ENCODE data around the gene MACC1. TPM values are rescaled to one million over a fixed set of nuclear protein-coding genes. Genes with fewer than 3 reads are reported as not detected.

Gene MACC1
- total and polyA plus RNA-seq, 9 of the 15 experiments (the other 6 are each of a cell fraction or from before 2014, with no cell fraction given), result 5.9 to 30.2 (median 10.4) TPM

DNA sequence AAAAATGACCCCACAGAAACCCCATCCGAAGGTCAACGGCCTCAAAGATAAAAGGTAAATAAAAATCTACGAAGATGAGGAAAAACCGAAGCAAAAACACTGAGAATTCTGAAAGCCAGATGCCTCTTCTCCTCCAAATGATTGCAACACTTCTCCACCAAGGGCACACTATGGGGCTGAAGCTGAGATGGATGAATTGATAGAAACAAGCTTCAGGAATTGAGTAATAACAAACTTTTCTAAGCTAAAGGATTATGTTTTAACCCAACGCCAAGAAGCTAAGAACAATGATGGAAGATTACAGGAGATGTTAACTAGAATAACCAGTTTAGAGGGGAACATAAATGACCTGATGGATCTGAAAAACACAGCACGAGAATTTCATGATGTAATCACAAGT, 127.8 kb downstream of the MACC1 start:
- Histone ChIP-seq H4K20me1 (replicated peaks; ENCODE audit: control insufficient read depth, insufficient read depth, low read length) (no peaks in the 10 kb centered on the region), H3K27ac (ENCODE audit: extremely low read depth, low read depth, low read length) (no peak overlapping the region), H3K4me1 (replicated peaks in 1 of 2; ENCODE audit: control insufficient read depth in 2 of 2, insufficient read depth in 2 of 2, low read length in 2 of 2) (no peaks in the 10 kb centered on the region), H3K4me2 (ENCODE audit: insufficient read depth, low read length) (no peak overlapping the region), H3K4me3 (no peak overlapping the region), H3K9ac (ENCODE audit: insufficient read depth in 1 of 2, low read depth in 2 of 2, low read length in 2 of 2) (no peak overlapping the region), H3K36me3 (ENCODE audit: control insufficient read depth, insufficient read depth, low read length) (no peaks in the 10 kb centered on the region), H3K9me1 (ENCODE audit: control insufficient read depth, insufficient read depth, low read length) (no peaks in the 10 kb centered on the region), H3K9me3 (replicated peaks; ENCODE audit: control insufficient read depth, insufficient read depth, low read depth, low read length) (no peaks in the 10 kb centered on the region), H3K79me2 (ENCODE audit: control insufficient read depth, insufficient read depth, low read length) (no peaks in the 10 kb centered on the region), H2AFZ (ENCODE audit: low read depth, low read length) (no peak overlapping the region), H3K27me3 (ENCODE audit: control insufficient read depth in 2 of 2, insufficient read depth in 2 of 2, low read length in 2 of 2) (no peaks in the 10 kb centered on the region)
- intact Hi-C loops (cut with micrococcal nuclease), result no loop called here
- in situ Hi-C loops (cut with MboI), result no loop called here
- CTCF ChIA-PET (ENCODE audit: low intra/inter-chr PET ratio), result interaction anchor here (0.6 kb wide), 1 partner anchor 1209 kb away, joined by 3 read pairs; no protein-coding TSS in a partner anchor
- ATAC-seq, result no peak
- no TSS peak for BruUV-seq (replicated peaks)
- WGBS (ENCODE audit: insufficient coverage, low coverage, missing lambda C conversion rate), result 0% methylated on average over 6 of the region's 6 CpGs
- POLR2A ChIA-PET, result no interaction called here
- FAIRE-seq, result no peak
- no peak for DNase-seq (ENCODE audit: extremely low read depth in 1 of 4, low spot score in 3 of 4)
- TF ChIP-seq MTA2 (IDR thresholded peaks at IDR 0.05; ENCODE audit: low read depth) (no peak), PRPF4 (IDR thresholded peaks at IDR 0.05; ENCODE audit: insufficient read depth, low read depth, low read length, poor library complexity, severe bottlenecking) (no peak), NEUROD1 (IDR thresholded peaks at IDR 0.05; ENCODE audit: borderline replicate concordance, low read depth, low read length, partially characterized antibody) (no peak), RBM22 (IDR thresholded peaks at IDR 0.05; ENCODE audit: low read depth, low read length, poor library complexity, severe bottlenecking) (no peak), SIX5 (IDR thresholded peaks at IDR 0.05; ENCODE audit: borderline replicate concordance in 1 of 2, insufficient read depth in 1 of 2, low read depth in 1 of 2, low read length in 2 of 2) (no peak), NONO (IDR thresholded peaks at IDR 0.05; ENCODE audit: low read depth in 2 of 2, low read length in 1 of 2) (no peak), TCFL5 (CRISPR knock-in tag; conservative IDR thresholded peaks at IDR 0.05) (no peak), SRSF9 (IDR thresholded peaks at IDR 0.05; ENCODE audit: borderline replicate concordance, low read depth, low read length) (no peak), ELF1 (tag; IDR thresholded peaks at IDR 0.05) (no peak), XRCC4 (IDR thresholded peaks at IDR 0.05; ENCODE audit: extremely low read depth, insufficient read depth, insufficient read length) (no peak)
- TF ChIP-seq, protein P1, sequence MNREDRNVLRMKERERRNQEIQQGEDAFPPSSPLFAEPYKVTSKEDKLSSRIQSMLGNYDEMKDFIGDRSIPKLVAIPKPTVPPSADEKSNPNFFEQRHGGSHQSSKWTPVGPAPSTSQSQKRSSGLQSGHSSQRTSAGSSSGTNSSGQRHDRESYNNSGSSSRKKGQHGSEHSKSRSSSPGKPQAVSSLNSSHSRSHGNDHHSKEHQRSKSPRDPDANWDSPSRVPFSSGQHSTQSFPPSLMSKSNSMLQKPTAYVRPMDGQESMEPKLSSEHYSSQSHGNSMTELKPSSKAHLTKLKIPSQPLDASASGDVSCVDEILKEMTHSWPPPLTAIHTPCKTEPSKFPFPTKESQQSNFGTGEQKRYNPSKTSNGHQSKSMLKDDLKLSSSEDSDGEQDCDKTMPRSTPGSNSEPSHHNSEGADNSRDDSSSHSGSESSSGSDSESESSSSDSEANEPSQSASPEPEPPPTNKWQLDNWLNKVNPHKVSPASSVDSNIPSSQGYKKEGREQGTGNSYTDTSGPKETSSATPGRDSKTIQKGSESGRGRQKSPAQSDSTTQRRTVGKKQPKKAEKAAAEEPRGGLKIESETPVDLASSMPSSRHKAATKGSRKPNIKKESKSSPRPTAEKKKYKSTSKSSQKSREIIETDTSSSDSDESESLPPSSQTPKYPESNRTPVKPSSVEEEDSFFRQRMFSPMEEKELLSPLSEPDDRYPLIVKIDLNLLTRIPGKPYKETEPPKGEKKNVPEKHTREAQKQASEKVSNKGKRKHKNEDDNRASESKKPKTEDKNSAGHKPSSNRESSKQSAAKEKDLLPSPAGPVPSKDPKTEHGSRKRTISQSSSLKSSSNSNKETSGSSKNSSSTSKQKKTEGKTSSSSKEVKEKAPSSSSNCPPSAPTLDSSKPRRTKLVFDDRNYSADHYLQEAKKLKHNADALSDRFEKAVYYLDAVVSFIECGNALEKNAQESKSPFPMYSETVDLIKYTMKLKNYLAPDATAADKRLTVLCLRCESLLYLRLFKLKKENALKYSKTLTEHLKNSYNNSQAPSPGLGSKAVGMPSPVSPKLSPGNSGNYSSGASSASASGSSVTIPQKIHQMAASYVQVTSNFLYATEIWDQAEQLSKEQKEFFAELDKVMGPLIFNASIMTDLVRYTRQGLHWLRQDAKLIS (CRISPR knock-in tag; IDR thresholded peaks at IDR 0.05), result no peak
- TF ChIP-seq, protein P2, sequence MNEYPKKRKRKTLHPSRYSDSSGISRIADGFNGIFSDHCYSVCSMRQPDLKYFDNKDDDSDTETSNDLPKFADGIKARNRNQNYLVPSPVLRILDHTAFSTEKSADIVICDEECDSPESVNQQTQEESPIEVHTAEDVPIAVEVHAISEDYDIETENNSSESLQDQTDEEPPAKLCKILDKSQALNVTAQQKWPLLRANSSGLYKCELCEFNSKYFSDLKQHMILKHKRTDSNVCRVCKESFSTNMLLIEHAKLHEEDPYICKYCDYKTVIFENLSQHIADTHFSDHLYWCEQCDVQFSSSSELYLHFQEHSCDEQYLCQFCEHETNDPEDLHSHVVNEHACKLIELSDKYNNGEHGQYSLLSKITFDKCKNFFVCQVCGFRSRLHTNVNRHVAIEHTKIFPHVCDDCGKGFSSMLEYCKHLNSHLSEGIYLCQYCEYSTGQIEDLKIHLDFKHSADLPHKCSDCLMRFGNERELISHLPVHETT (CRISPR knock-in tag; conservative IDR thresholded peaks at IDR 0.05 in 1 of 2, IDR thresholded peaks at IDR 0.05 in 1 of 2), result no peak
- TF ChIP-seq, protein P3, sequence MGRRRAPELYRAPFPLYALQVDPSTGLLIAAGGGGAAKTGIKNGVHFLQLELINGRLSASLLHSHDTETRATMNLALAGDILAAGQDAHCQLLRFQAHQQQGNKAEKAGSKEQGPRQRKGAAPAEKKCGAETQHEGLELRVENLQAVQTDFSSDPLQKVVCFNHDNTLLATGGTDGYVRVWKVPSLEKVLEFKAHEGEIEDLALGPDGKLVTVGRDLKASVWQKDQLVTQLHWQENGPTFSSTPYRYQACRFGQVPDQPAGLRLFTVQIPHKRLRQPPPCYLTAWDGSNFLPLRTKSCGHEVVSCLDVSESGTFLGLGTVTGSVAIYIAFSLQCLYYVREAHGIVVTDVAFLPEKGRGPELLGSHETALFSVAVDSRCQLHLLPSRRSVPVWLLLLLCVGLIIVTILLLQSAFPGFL (CRISPR knock-in tag; IDR thresholded peaks at IDR 0.05), result no peak
- TF ChIP-seq, protein P4, sequence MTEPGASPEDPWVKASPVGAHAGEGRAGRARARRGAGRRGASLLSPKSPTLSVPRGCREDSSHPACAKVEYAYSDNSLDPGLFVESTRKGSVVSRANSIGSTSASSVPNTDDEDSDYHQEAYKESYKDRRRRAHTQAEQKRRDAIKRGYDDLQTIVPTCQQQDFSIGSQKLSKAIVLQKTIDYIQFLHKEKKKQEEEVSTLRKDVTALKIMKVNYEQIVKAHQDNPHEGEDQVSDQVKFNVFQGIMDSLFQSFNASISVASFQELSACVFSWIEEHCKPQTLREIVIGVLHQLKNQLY (CRISPR knock-in tag; conservative IDR thresholded peaks at IDR 0.05), result no peak
